ENCODE results near the gene CYP4A22.

DNA sequence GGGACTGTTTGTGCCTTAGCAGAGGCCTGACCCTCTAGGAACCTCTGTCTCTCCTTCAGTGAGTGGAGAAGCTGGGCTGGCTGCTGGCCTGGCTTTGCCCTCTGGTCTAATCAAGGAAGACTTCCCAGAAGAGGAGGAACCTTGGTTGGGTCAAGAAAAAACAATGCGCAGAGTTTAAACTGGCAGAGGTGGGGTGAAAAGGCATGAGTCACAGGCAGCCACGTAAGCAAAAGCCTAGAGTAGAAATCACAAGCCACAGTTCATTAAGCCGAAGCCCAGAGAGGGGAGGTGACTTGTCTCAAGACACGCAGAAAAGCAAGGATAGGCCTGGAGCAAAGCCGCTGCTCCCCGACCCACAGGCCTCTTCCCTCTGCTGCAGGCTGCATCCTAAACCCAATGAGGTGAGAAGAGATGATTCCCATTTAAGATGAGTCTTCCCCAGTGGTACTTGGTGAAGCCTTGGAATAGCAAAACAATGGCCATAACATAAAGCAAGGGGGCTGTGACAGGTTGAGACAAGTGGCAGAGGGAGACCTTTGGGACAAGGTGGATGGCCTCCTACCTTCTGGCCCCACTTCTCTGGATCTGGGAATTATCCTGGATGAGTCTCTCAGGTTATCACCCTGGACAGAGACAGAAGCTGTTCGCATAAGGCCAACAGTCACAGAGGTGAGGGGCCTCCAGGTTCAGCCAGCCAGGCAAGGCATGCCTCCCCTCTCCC is 44.9 kb downstream of the CYP4A22 start:
- TF ChIP-seq, protein P1, sequence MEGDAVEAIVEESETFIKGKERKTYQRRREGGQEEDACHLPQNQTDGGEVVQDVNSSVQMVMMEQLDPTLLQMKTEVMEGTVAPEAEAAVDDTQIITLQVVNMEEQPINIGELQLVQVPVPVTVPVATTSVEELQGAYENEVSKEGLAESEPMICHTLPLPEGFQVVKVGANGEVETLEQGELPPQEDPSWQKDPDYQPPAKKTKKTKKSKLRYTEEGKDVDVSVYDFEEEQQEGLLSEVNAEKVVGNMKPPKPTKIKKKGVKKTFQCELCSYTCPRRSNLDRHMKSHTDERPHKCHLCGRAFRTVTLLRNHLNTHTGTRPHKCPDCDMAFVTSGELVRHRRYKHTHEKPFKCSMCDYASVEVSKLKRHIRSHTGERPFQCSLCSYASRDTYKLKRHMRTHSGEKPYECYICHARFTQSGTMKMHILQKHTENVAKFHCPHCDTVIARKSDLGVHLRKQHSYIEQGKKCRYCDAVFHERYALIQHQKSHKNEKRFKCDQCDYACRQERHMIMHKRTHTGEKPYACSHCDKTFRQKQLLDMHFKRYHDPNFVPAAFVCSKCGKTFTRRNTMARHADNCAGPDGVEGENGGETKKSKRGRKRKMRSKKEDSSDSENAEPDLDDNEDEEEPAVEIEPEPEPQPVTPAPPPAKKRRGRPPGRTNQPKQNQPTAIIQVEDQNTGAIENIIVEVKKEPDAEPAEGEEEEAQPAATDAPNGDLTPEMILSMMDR (IDR thresholded peaks at IDR 0.05): no peak
- no peak for TF ChIP-seq EZH2phosphoT487 (IDR thresholded peaks at IDR 0.05)
